HFF-Myc (cell line): ENCODE data around the gene PICALM.
"Not testable (repeated sequence)": the region's sequence is repeated elsewhere in the genome, so short reads cannot be mapped to it uniquely, and the experiment has no call there.

Source experiments
- DNase-seq: peaks from one replicate; pipeline ENCODE4 v3.0.0-alpha.2; 2011; ENCODE audit warnings: low read depth; ENCODE audit errors: extremely low read depth
- H3K4me3 ChIP-seq: replicated peaks from 2 replicates; pipeline ENCODE4 v1.5.1; 2011; ENCODE audit warnings: low read depth, mild to moderate bottlenecking, control low read depth, low read length
- TF ChIP-seq, protein P1 (sequence below): IDR thresholded peaks from 2 replicates; pipeline ENCODE4 v1.5.1; 2012; ENCODE audit warnings: mild to moderate bottlenecking, low read depth, low read length, control low read depth; ENCODE audit errors: missing control alignments

The PICALM gene

DNA sequence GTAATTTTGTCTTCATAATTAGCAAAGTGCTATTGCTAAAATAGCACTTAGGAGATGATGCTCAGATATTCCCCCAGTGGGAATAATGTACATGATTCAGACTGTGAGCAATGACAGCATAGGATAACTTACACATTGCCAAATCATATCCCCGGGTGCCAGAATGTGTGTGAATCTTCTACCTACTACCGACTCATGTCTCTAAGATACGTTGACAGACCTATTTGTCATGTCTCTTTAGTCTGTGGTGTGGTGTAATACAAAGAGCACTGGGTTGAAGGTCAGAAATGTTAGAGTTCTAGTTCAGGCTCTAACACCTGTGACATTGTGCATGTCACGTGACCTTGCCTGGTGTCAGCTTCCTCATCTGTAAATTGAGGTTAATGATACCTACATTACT, 31.0 kb upstream of the PICALM start:
- TF ChIP-seq, protein P1, sequence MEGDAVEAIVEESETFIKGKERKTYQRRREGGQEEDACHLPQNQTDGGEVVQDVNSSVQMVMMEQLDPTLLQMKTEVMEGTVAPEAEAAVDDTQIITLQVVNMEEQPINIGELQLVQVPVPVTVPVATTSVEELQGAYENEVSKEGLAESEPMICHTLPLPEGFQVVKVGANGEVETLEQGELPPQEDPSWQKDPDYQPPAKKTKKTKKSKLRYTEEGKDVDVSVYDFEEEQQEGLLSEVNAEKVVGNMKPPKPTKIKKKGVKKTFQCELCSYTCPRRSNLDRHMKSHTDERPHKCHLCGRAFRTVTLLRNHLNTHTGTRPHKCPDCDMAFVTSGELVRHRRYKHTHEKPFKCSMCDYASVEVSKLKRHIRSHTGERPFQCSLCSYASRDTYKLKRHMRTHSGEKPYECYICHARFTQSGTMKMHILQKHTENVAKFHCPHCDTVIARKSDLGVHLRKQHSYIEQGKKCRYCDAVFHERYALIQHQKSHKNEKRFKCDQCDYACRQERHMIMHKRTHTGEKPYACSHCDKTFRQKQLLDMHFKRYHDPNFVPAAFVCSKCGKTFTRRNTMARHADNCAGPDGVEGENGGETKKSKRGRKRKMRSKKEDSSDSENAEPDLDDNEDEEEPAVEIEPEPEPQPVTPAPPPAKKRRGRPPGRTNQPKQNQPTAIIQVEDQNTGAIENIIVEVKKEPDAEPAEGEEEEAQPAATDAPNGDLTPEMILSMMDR: no peak
- no peak overlapping the region for H3K4me3 ChIP-seq
- DNase-seq: no peak

DNA sequence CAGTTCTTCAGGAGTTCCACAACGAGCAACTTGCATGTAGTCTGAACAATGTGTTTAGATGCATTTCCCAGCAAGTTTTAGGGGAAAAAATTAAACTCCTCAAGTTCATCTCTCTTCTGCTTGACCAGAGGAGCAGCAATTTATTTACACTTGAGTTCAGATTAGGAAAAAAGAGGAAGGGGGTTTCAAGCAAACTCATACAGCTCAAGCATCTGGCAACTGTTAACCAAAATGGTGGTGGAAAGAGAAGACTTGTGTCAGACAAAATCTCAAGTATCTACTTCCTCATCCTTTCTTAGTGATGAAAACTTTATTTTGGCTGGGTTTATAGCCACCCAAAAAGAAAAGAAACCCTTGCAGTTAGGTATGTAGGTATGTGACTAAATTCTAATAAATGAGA, 29.1 kb upstream of the PICALM start:
- TF ChIP-seq, protein P1: no peak
- no peak for DNase-seq

DNA sequence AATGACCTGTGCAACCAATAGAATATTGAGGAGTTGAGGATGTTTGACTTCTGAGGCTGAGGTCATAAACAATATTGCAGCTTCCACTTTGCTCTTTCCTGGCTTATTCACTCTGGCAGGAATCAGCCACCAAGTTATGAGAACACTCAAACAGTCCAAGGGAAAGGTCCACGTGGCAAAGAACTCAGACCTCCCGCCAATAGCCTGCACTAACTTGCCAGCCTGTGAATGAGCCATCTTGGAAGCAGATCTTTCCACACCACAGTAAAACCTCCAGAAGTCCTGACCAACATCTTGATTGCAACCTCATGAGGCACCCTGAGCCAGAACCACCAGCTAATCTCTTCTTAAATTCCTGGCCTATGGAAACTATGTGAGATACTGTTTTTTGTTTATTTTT, 22.7 kb upstream of the PICALM start:
- no peak overlapping the region for H3K4me3 ChIP-seq
- TF ChIP-seq, protein P1: no peak
- no peak for DNase-seq

More for the DNA sequence above, 29.1 kb upstream of the PICALM start:
- H3K4me3 ChIP-seq: no peak overlapping the region

DNA sequence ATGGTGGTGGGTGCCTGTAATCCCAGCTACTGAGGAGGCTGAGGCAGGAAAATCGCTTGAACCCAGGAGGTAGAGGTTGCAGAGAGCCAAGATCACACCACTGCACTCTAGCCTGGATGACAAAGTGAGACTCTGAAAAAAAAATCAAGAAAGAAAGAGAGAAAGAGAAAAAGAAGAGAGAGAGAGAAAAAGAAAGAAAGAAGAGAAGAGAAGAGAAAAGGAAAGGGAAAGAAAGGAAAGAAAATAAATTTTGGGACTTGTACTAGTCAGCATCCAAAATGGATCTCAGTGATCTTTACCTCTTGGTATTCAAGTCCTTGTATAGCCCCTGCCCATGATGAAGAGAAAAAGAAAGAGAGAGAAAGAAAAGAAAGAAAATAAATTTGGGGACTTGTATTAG, 22.2 kb upstream of the PICALM start:
- no peak overlapping the region for H3K4me3 ChIP-seq
- no peak for DNase-seq
- TF ChIP-seq, protein P1: no peak

DNA sequence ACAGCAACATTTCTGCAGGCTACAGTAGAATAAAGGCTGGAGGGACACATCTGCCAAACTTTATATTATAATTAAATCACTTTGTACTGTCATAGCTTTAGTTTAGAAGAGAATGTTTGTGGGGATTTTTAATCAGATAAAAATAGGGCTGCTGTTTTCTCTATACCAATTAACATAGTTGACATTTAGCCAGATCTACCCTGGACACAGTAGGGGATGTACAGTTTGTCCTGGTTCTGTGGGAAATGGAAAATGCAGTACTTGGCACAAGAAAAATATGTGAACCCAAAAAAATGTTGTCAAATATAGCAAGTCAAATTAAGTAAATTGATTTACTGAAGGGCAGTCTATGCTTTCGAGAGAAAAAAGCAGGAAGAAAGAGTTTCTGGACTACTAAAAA, 20.8 kb upstream of the PICALM start:
- no peak for DNase-seq
- no peak overlapping the region for H3K4me3 ChIP-seq
- TF ChIP-seq, protein P1: no peak

DNA sequence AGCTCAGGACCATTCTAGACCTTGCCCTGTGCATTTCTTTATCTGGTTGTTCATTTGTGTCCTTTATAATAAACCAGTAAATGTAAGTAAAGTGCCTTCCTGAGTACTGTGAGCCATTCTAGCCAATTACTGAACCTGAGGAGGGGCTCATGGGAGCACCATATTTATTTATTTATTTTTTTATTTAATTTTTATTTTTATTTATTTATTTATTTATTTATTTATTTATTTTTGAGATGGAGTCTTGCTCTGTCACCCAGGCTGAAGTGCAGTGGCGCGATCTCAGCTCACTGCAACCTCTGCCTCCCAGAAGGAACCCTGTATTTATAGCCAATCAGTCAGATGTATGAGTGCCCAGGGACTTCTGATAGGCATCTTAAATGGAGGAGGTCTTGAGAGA, 18.8 kb upstream of the PICALM start:
- DNase-seq, H3K4me3 ChIP-seq: not testable (repeated sequence)

DNA sequence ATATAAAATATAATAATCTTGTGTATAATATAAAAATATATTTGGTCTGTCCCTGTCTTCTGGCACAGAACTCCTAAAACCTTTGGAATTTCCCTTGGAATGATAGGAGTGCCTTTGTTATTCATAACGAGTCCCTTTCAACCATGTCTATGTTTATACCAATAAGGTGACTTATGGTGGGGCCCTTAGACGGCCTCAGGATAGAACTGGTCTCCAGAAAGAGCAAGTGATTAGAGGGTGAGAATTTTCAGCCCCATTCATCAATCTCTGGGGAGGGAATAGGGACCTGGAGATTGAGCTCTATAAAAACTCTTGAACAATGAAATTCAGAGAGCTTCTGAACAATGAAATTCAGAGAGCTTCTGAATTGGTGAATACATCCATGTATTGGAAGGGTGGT, 18.4 kb upstream of the PICALM start:
- TF ChIP-seq, protein P1: no peak
- DNase-seq: no peak
- no peak overlapping the region for H3K4me3 ChIP-seq
